OCI-LY7 (cell line): ENCODE measurements around the gene SLX1A.
"Not testable (repeated sequence)": the region's sequence is repeated elsewhere in the genome, so short reads cannot be mapped to it uniquely, and the experiment has no call there.

Experiments
- CTCF ChIP-seq: fragments of 200-600 bp; sonication (generic); conservative IDR thresholded peaks from 2 replicates; pipeline ENCODE4 v1.5.1; 2014; ENCODE audit warnings: mild to moderate bottlenecking, antibody characterized with exemption, low read length, moderate library complexity, mixed read lengths
- EZH2phosphoT487 ChIP-seq: fragments of 200-600 bp; sonication (generic); IDR thresholded peaks from 2 replicates; pipeline ENCODE4 v1.6.1; 2018; ENCODE audit warnings: low read depth, borderline replicate concordance, mild to moderate bottlenecking, mixed run types, antibody characterized with exemption, low read length, moderate library complexity, mixed read lengths

- TF ChIP-seq CTCF, EZH2phosphoT487: not testable (repeated sequence)
These were observed 674 bp downstream of the SLX1A start for GRCh38 chr16:30194172-30194925.
